Vagina (tissue), 2 donors: Measurements from ENCODE around the gene FUT8.

Experiments used
- CTCF ChIP-seq, 3 experiments: fragments of 450-650 bp in 2 of 3; fragments of 200-600 bp in 1 of 3; sonication (generic) in 1 of 3; IDR thresholded peaks; one replicate each; pipeline ENCODE4 v1.5.1; 2017 to 2019; ENCODE audit warnings: antibody characterized with exemption in 3 of 3, mild to moderate bottlenecking in 2 of 3, moderate library complexity in 2 of 3
- POLR2A ChIP-seq, 2 donors: fragments of 450-650 bp; IDR thresholded peaks; one replicate each; pipeline ENCODE4 v1.6.1; 2017; ENCODE audit warnings: antibody characterized with exemption in 2 of 2, mild to moderate bottlenecking in 2 of 2, moderate library complexity in 2 of 2
- POLR2AphosphoS5 ChIP-seq, 2 donors: sonication (generic); formaldehyde crosslinking; IDR thresholded peaks; one replicate each; pipeline ENCODE4 v1.9.0; 2017; ENCODE audit warnings: antibody characterized with exemption in 2 of 2, mild to moderate bottlenecking in 2 of 2, low read depth in 1 of 2; ENCODE audit not compliant: insufficient read depth in 1 of 2

DNA sequence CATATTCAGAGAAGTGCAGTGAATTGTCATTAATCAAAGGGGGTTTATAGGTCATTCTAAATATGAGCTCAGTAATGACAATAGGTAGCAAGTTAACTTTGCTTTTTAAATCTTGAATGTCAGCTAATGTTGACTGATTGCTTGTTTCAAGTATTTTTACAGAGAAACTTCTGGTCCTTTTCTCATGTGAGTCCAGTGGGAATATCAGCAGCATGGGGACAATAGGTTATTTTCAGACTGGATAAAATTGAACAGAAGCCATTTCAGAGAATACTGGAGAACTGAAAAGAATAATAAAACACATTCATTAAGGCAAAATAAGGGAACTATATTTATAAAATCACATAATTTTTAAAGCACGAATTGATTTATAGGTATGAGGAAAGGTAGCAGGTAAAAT lies 78.7 kb downstream of the FUT8 start:
- TF ChIP-seq CTCF (IDR thresholded peaks at IDR 0.05) (no peak), POLR2A (IDR thresholded peaks at IDR 0.05) (no peak), POLR2AphosphoS5 (IDR thresholded peaks at IDR 0.05; ENCODE audit: insufficient read depth in 1 of 2, low read depth in 1 of 2) (no peak)
